SIG-M5 treated with dmso at 0.1 percent for 504 hours (cell line): ENCODE results near the gene NEU3.
"Not testable (repeated sequence)": the region's sequence is repeated elsewhere in the genome, so short reads cannot be mapped to it uniquely, and the experiment has no call there.

Source experiments
- DNase-seq: peaks from one replicate; lab custom pipeline; 2025; ENCODE audit not compliant: unreplicated experiment; lab: John Stamatoyannopoulos, UW

The NEU3 gene

GRCh38 chr11:74981888-74982287 lies 6.8 kb upstream of the NEU3 start:
- no peak for DNase-seq

GRCh38 chr11:74984070-74984469 lies 4.7 kb upstream of the NEU3 start:
- DNase-seq, result no peak

- DNase-seq, result no peak
These were observed 4.0 kb upstream of the NEU3 start for GRCh38 chr11:74984730-74985129.

GRCh38 chr11:74989260-74989638 lies 516 bp downstream of the NEU3 start:
- peak; percentile 28 for DNase-seq

GRCh38 chr11:74990150-74990549 lies 1.4 kb downstream of the NEU3 start:
- peak; percentile 39 for DNase-seq

GRCh38 chr11:74990941-74991340 lies 2.2 kb downstream of the NEU3 start:
- no peak for DNase-seq

- DNase-seq, result no peak
These were observed 4.1 kb downstream of the NEU3 start for GRCh38 chr11:74992852-74993251.

- DNase-seq, result no peak
These were observed 12.2 kb downstream of the NEU3 start for GRCh38 chr11:75000975-75001354.

- no peak for DNase-seq
These were observed 13.0 kb downstream of the NEU3 start for GRCh38 chr11:75001686-75002085.

- no peak for DNase-seq
These were observed 13.8 kb downstream of the NEU3 start for GRCh38 chr11:75002516-75002915.

GRCh38 chr11:75004215-75004614 lies 15.5 kb downstream of the NEU3 start:
- no peak for DNase-seq

GRCh38 chr11:75011357-75011756 lies 22.6 kb downstream of the NEU3 start:
- DNase-seq, result no peak

- DNase-seq, result no peak
These were observed 23.1 kb downstream of the NEU3 start for GRCh38 chr11:75011872-75012271.

- no peak for DNase-seq
These were observed 24.3 kb downstream of the NEU3 start for GRCh38 chr11:75013051-75013450.

GRCh38 chr11:75014129-75014528 lies 25.4 kb downstream of the NEU3 start:
- DNase-seq, result no peak

GRCh38 chr11:75019200-75019599 lies 30.5 kb downstream of the NEU3 start:
- DNase-seq, result not testable (repeated sequence)

- not testable (repeated sequence) for DNase-seq
These were observed 31.6 kb downstream of the NEU3 start for GRCh38 chr11:75020328-75020727.

GRCh38 chr11:75022296-75022695 lies 33.6 kb downstream of the NEU3 start:
- no peak for DNase-seq

GRCh38 chr11:75022759-75023396 lies 34.1 kb downstream of the NEU3 start:
- peak; percentile 52 for DNase-seq

- DNase-seq, result no peak
These were observed 34.8 kb downstream of the NEU3 start for GRCh38 chr11:75023446-75024067.

- DNase-seq, result no peak
These were observed 35.3 kb downstream of the NEU3 start for GRCh38 chr11:75024068-75024449.

GRCh38 chr11:75024764-75025211 lies 36.1 kb downstream of the NEU3 start:
- DNase-seq, result no peak

GRCh38 chr11:75025561-75025960 lies 36.8 kb downstream of the NEU3 start:
- DNase-seq, result no peak
